GM12878 (cell line): ENCODE data around the gene FGD5. TPM values are rescaled to one million over a fixed set of nuclear protein-coding genes. Genes with fewer than 3 reads are reported as not detected.
A peak's percentile ranks its signal among the peaks of the same experiment; 100 is the strongest.

Experiments
- ASH2L ChIP-seq: fragments of 300-600, 200-600 bp; sonication (generic); IDR thresholded peaks from 2 replicates; pipeline ENCODE4 v1.6.1; 2017; ENCODE audit warnings: low read depth, mild to moderate bottlenecking, borderline replicate concordance
- BCL11A ChIP-seq: IDR thresholded peaks from 2 replicates; pipeline ENCODE4 v1.6.1; 2011; ENCODE audit warnings: low read depth, low read length
- CBX3 ChIP-seq: fragments of 200-600 bp; sonication (generic); IDR thresholded peaks from 2 replicates; pipeline ENCODE4 v1.6.1; 2016; ENCODE audit warnings: low read depth, borderline replicate concordance
- CEBPB ChIP-seq, 2 experiments: fragments of 150-350 bp in 1 of 2; IDR thresholded peaks; 2 replicates each; pipeline ENCODE4 v1.6.1; 2012 to 2014; ENCODE audit warnings: low read depth in 2 of 2, low read length in 2 of 2, borderline replicate concordance in 1 of 2, inconsistent platforms in 1 of 2
- CREM ChIP-seq: IDR thresholded peaks from 2 replicates; pipeline ENCODE4 v1.6.1; 2014; ENCODE audit warnings: antibody characterized with exemption, low read depth
- EED ChIP-seq: sonication (generic); IDR thresholded peaks from 2 replicates; pipeline ENCODE4 v1.6.1; 2016; ENCODE audit warnings: antibody characterized with exemption, low read depth
- EZH2 ChIP-seq: IDR thresholded peaks from 2 replicates; pipeline ENCODE4 v1.6.1; 2012; ENCODE audit warnings: low read depth, mild to moderate bottlenecking, control low read depth, inconsistent platforms, low read length, borderline replicate concordance; ENCODE audit not compliant: control insufficient read depth
- IKZF2 ChIP-seq, 2 experiments: fragments of 450-650 bp; IDR thresholded peaks; 2 replicates each; pipeline ENCODE4 v1.6.1; 2017; ENCODE audit warnings: mild to moderate bottlenecking in 2 of 2, moderate library complexity in 2 of 2
- MEF2B ChIP-seq: fragments of 450-650 bp; IDR thresholded peaks from 2 replicates; pipeline ENCODE4 v1.6.1; 2018; ENCODE audit warnings: mild to moderate bottlenecking, moderate library complexity; ENCODE audit not compliant: partially characterized antibody, poor library complexity, severe bottlenecking
- NFYB ChIP-seq: IDR thresholded peaks from 2 replicates; pipeline ENCODE4 v1.6.1; 2011; ENCODE audit warnings: low read depth, mild to moderate bottlenecking, low read length, improper control_type of control experiment, moderate library complexity; ENCODE audit not compliant: insufficient read depth
- POLR2A ChIP-seq: IDR thresholded peaks from 2 replicates; pipeline ENCODE4 v1.6.1; 2011; ENCODE audit warnings: low read depth, mild to moderate bottlenecking, low read length
- POLR2AphosphoS2 ChIP-seq: IDR thresholded peaks from 2 replicates; pipeline ENCODE4 v1.6.1; 2011; ENCODE audit warnings: low read depth, mild to moderate bottlenecking, low read length, improper control_type of control experiment, moderate library complexity
- RCOR1 ChIP-seq: conservative IDR thresholded peaks from 2 replicates; pipeline ENCODE4 v1.6.1; 2012; ENCODE audit warnings: low read depth, low read length, improper control_type of control experiment
- SIX5 ChIP-seq: IDR thresholded peaks from 2 replicates; pipeline ENCODE4 v1.6.1; 2011; ENCODE audit warnings: mild to moderate bottlenecking, low read depth, low read length, moderate library complexity; ENCODE audit not compliant: severe bottlenecking
- SKIL ChIP-seq: fragments of 450-650 bp; IDR thresholded peaks from 2 replicates; pipeline ENCODE4 v1.6.1; 2017; ENCODE audit warnings: mild to moderate bottlenecking, low read depth, inconsistent platforms; ENCODE audit not compliant: poor library complexity, severe bottlenecking
- SMC3 ChIP-seq: IDR thresholded peaks from 2 replicates; pipeline ENCODE4 v1.6.1; 2011; ENCODE audit warnings: low read length, improper control_type of control experiment, borderline replicate concordance
- SP1 ChIP-seq: IDR thresholded peaks from one replicate; pipeline ENCODE4 v1.6.1; 2011; ENCODE audit warnings: low read depth, low read length
- STAT3 ChIP-seq: IDR thresholded peaks from 2 replicates; pipeline ENCODE4 v1.6.1; 2011; ENCODE audit warnings: low read depth, low read length, improper control_type of control experiment
- TCF12 ChIP-seq: IDR thresholded peaks from 2 replicates; pipeline ENCODE4 v1.6.1; 2011; ENCODE audit warnings: low read depth, mild to moderate bottlenecking, low read length
- ZBED1 ChIP-seq: IDR thresholded peaks from 2 replicates; pipeline ENCODE4 v1.6.1; 2016; ENCODE audit warnings: borderline replicate concordance
- ZNF274 ChIP-seq: IDR thresholded peaks from one replicate; pipeline ENCODE4 v1.8.0; 2011; ENCODE audit not compliant: insufficient read length, insufficient read depth
- polyA plus RNA-seq, 11 experiments: library from polyadenylated mRNA; depleted of rRNA in 4 of 11; unstranded in 6 of 11; stranded (reverse) in 5 of 11; fragments of >200 nt; fragmentation: Nextera tagmentation in 4 of 11; fragmentation: Illumina TruSeq in 1 of 11; extraction: Ambion mirVana in 4 of 11; extraction: Trizol in 1 of 11; gene quantifications; 1 replicate in 1 of 11; 2 replicates in 10 of 11; pipeline versions ENCODE4 v1.2.1 to v1.2.3, GENCODE V29; 2011 to 2016; ENCODE audit warnings: inconsistent platforms in 2 of 11, missing spikeins in 2 of 11, low read depth in 1 of 11
- total RNA-seq, 4 experiments: library from RNA; depleted of rRNA in 3 of 4; stranded (reverse); fragments of >200 nt in 3 of 4; fragmentation: Illumina TruSeq in 1 of 4; extraction: Trizol in 1 of 4; gene quantifications; 2 replicates each; pipeline versions ENCODE4 v1.2.1 to v1.2.3, GENCODE V29; 2013 to 2021
- TF ChIP-seq, protein P1 (sequence below): IDR thresholded peaks from 2 replicates; pipeline ENCODE4 v1.6.1; 2012; ENCODE audit warnings: low read depth, low read length, improper control_type of control experiment
- TF ChIP-seq, protein P2 (sequence below): IDR thresholded peaks from 2 replicates; pipeline ENCODE4 v1.6.1; 2012; ENCODE audit warnings: low read depth, low read length, improper control_type of control experiment
- TF ChIP-seq, protein P3 (sequence below), 3 experiments: IDR thresholded peaks in 2 of 3; conservative IDR thresholded peaks in 1 of 3; 2 replicates each; pipeline ENCODE4 v1.5.1; 2011; ENCODE audit warnings: low read depth in 3 of 3, low read length in 3 of 3, mild to moderate bottlenecking in 3 of 3, control low read depth in 2 of 3, moderate library complexity in 2 of 3, inconsistent platforms in 1 of 3, mixed read lengths in 1 of 3; ENCODE audit not compliant: control insufficient read depth in 2 of 3, insufficient read depth in 1 of 3; ENCODE audit errors: extremely low read depth in 1 of 3

The FGD5 gene
- total and polyA plus RNA-seq, 10 of the 15 experiments (the other 5 are each of a cell fraction or from before 2014, with no cell fraction given) = 0.03 to 0.13 (median 0.11) TPM; not detected in 3

GRCh38 chr3:14947100-14947885, 128.5 kb downstream of the FGD5 start, which contains the start of gene NR2C2 (continued):
- no peak for TF ChIP-seq CEBPB (IDR thresholded peaks at IDR 0.05; ENCODE audit: borderline replicate concordance in 1 of 2, low read depth in 2 of 2, low read length in 2 of 2)
- no peak for TF ChIP-seq ZBED1
- TF ChIP-seq ZNF274 = no peak
- 0 out of 2 replicates have a peak, but pooled peaks have one; percentile 34 for TF ChIP-seq POLR2AphosphoS2
- no peak for TF ChIP-seq EZH2
- TF ChIP-seq EED = no peak
- TF ChIP-seq SIX5 = no peak
- TF ChIP-seq MEF2B = no peak
- peak; percentile 85 for TF ChIP-seq NFYB
- no peak for TF ChIP-seq STAT3
- no peak for TF ChIP-seq CBX3
- TF ChIP-seq, protein P1, sequence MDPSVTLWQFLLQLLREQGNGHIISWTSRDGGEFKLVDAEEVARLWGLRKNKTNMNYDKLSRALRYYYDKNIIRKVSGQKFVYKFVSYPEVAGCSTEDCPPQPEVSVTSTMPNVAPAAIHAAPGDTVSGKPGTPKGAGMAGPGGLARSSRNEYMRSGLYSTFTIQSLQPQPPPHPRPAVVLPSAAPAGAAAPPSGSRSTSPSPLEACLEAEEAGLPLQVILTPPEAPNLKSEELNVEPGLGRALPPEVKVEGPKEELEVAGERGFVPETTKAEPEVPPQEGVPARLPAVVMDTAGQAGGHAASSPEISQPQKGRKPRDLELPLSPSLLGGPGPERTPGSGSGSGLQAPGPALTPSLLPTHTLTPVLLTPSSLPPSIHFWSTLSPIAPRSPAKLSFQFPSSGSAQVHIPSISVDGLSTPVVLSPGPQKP = no peak
- peak; percentile 45; the same call in 1 of the 2 replicates for TF ChIP-seq TCF12
- TF ChIP-seq, protein P2, sequence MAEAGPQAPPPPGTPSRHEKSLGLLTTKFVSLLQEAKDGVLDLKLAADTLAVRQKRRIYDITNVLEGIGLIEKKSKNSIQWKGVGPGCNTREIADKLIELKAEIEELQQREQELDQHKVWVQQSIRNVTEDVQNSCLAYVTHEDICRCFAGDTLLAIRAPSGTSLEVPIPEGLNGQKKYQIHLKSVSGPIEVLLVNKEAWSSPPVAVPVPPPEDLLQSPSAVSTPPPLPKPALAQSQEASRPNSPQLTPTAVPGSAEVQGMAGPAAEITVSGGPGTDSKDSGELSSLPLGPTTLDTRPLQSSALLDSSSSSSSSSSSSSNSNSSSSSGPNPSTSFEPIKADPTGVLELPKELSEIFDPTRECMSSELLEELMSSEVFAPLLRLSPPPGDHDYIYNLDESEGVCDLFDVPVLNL = no peak
- TF ChIP-seq, protein P3, sequence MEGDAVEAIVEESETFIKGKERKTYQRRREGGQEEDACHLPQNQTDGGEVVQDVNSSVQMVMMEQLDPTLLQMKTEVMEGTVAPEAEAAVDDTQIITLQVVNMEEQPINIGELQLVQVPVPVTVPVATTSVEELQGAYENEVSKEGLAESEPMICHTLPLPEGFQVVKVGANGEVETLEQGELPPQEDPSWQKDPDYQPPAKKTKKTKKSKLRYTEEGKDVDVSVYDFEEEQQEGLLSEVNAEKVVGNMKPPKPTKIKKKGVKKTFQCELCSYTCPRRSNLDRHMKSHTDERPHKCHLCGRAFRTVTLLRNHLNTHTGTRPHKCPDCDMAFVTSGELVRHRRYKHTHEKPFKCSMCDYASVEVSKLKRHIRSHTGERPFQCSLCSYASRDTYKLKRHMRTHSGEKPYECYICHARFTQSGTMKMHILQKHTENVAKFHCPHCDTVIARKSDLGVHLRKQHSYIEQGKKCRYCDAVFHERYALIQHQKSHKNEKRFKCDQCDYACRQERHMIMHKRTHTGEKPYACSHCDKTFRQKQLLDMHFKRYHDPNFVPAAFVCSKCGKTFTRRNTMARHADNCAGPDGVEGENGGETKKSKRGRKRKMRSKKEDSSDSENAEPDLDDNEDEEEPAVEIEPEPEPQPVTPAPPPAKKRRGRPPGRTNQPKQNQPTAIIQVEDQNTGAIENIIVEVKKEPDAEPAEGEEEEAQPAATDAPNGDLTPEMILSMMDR (IDR thresholded peaks at IDR 0.05 in 2 of 3, conservative IDR thresholded peaks at IDR 0.05 in 1 of 3; ENCODE audit: control insufficient read depth in 2 of 3, extremely low read depth in 1 of 3, insufficient read depth in 1 of 3, low read depth in 3 of 3, low read length in 3 of 3) = no peak
- no peak for TF ChIP-seq SP1
- TF ChIP-seq BCL11A = no peak
- peak; percentile 37; the same call in 1 of the 2 replicates for TF ChIP-seq CREM
- no peak for TF ChIP-seq IKZF2 (IDR thresholded peaks at IDR 0.05)
- no peak for TF ChIP-seq RCOR1
- TF ChIP-seq SMC3 = no peak
- no peak for TF ChIP-seq SKIL
- peak; percentile 79 for TF ChIP-seq POLR2A
- no peak for TF ChIP-seq ASH2L
